B cell (primary cell): ENCODE data around the gene OR10AD1. TPM values are rescaled to one million over a fixed set of nuclear protein-coding genes. Genes with fewer than 3 reads are reported as not detected.
"Not testable (repeated sequence)": the region's sequence is repeated elsewhere in the genome, so short reads cannot be mapped to it uniquely, and the experiment has no call there.

Experiments used
- ATAC-seq: fragments of 200-7000 bp; cut with Tn5 transposase; one replicate; pipeline ENCODE4 v1.10.0; 2021; ENCODE audit warnings: low read depth, mild to moderate bottlenecking, moderate number of reproducible peaks, moderate library complexity
- CTCF ChIA-PET: fragments of 350-600 bp; sonication (Branson Sonifier 250); formaldehyde crosslinking; loops from one replicate; lab custom pipeline; 2021; ENCODE audit warnings: antibody characterized with exemption, inconsistent platforms; lab: Charles Lee
- POLR2A ChIA-PET: fragments of 350-600 bp; sonication (Branson Sonifier 250); formaldehyde crosslinking; loops from one replicate; lab custom pipeline; 2021; ENCODE audit warnings: antibody characterized with exemption; lab: Charles Lee
- DNase-seq: peaks from one replicate; pipeline ENCODE4 v3.0.0; 2013
- H2AFZ ChIP-seq: 2 replicates; pipeline ENCODE4 v1.6.1; 2012; ENCODE audit warnings: mild to moderate bottlenecking, low read depth, low read length; ENCODE audit not compliant: insufficient read depth, poor library complexity, severe bottlenecking
- H3K27ac ChIP-seq, 2 donors: 1 replicate in 1 of 2; 2 replicates in 1 of 2; pipeline ENCODE4 v1.5.1; 2012 to 2013; ENCODE audit warnings: low read length in 2 of 2, mild to moderate bottlenecking in 2 of 2, moderate library complexity in 1 of 2
- H3K27me3 ChIP-seq, 4 experiments: fragments of 200-600 bp in 1 of 4; sonication (generic) in 1 of 4; replicated peaks in 1 of 4; 1 replicate in 2 of 4; 2 replicates in 2 of 4; pipeline versions ENCODE4 v1.6.1 to v1.7.0; 2013 to 2016; ENCODE audit warnings: low read length in 3 of 4, mild to moderate bottlenecking in 2 of 4, mixed read lengths in 1 of 4, moderate library complexity in 1 of 4; ENCODE audit not compliant: insufficient read depth in 4 of 4, control insufficient read depth in 3 of 4; ENCODE audit errors: control extremely low read depth in 1 of 4
- H3K36me3 ChIP-seq, 2 experiments: replicated peaks in 1 of 2; 1 replicate in 1 of 2; 2 replicates in 1 of 2; pipeline versions ENCODE4 v1.6.1 to v1.7.1; 2013; ENCODE audit warnings: low read length in 1 of 2; ENCODE audit not compliant: insufficient read depth in 2 of 2, control insufficient read depth in 1 of 2; ENCODE audit errors: control extremely low read depth in 1 of 2, extremely low read depth in 1 of 2
- H3K4me1 ChIP-seq, 2 donors: fragments of 200-600 bp in 1 of 2; sonication (generic) in 1 of 2; 1 replicate in 1 of 2; 2 replicates in 1 of 2; pipeline versions ENCODE4 v1.5.1 to v1.6.1; 2013 to 2017; ENCODE audit warnings: low read length in 2 of 2; ENCODE audit not compliant: control insufficient read depth in 2 of 2, insufficient read depth in 2 of 2
- H3K4me2 ChIP-seq: replicated peaks from 2 replicates; pipeline ENCODE3; 2012; ENCODE audit warnings: mild to moderate bottlenecking, low read depth, low read length; ENCODE audit not compliant: poor library complexity, severe bottlenecking
- H3K4me3 ChIP-seq, 5 experiments: fragments of 200-600 bp in 1 of 5; sonication (generic) in 1 of 5; 1 replicate in 3 of 5; 2 replicates in 2 of 5; pipeline versions ENCODE4 v1.5.1 to v1.7.0; 2011 to 2016; ENCODE audit warnings: low read length in 4 of 5, mild to moderate bottlenecking in 4 of 5, low read depth in 2 of 5, control low read depth in 1 of 5, moderate library complexity in 1 of 5; ENCODE audit not compliant: insufficient read depth in 1 of 5; ENCODE audit errors: control extremely low read depth in 1 of 5, extremely low read depth in 1 of 5
- H3K79me2 ChIP-seq: fragments of 200-600 bp; sonication (generic); one replicate; pipeline ENCODE4 v1.6.0; 2016; ENCODE audit warnings: low read length; ENCODE audit not compliant: control insufficient read depth, insufficient read depth
- H3K9ac ChIP-seq: fragments of 200-600 bp; sonication (generic); 2 replicates; pipeline ENCODE4 v1.6.1; 2017; ENCODE audit warnings: mild to moderate bottlenecking, low read length, moderate library complexity
- H3K9me3 ChIP-seq, 3 donors: one replicate each; pipeline versions ENCODE4 v1.6.1 to v1.7.1; 2013; ENCODE audit warnings: low read length in 2 of 3; ENCODE audit not compliant: control insufficient read depth in 2 of 3, insufficient read depth in 1 of 3; ENCODE audit errors: control extremely low read depth in 1 of 3
- H4K20me1 ChIP-seq: 2 replicates; pipeline ENCODE4 v1.6.0; 2012; ENCODE audit warnings: mild to moderate bottlenecking, low read length; ENCODE audit not compliant: insufficient read depth, control insufficient read depth, poor library complexity, severe bottlenecking
- H3K27ac Mint-ChIP-seq: one replicate; pipeline ENCODE4 v1.8.0; 2021; ENCODE audit warnings: mixed read lengths
- H3K27me3 Mint-ChIP-seq: one replicate; pipeline ENCODE4 v1.8.0; 2021; ENCODE audit warnings: mixed read lengths
- H3K4me1 Mint-ChIP-seq: one replicate; pipeline ENCODE4 v1.8.0; 2021; ENCODE audit warnings: mixed read lengths
- H3K4me3 Mint-ChIP-seq: one replicate; pipeline ENCODE4 v1.8.0; 2021; ENCODE audit warnings: mixed read lengths
- H3K9me3 Mint-ChIP-seq: one replicate; pipeline ENCODE4 v1.8.0; 2022; ENCODE audit warnings: mixed read lengths; ENCODE audit not compliant: insufficient read depth
- CTCF ChIP-seq: fragments of 200-600 bp; IDR thresholded peaks from one replicate; pipeline ENCODE4 v1.8.0; 2022; ENCODE audit warnings: antibody characterized with exemption, mild to moderate bottlenecking
- EZH2 ChIP-seq: IDR thresholded peaks from 2 replicates; pipeline ENCODE4 v1.6.1; 2012; ENCODE audit warnings: borderline replicate concordance, low read depth, mild to moderate bottlenecking, moderate library complexity, low read length; ENCODE audit not compliant: insufficient read depth, poor library complexity, severe bottlenecking
- WGBS: methylation state at CpG from one replicate; pipeline ENCODE4 v1.1.5; 2013; ENCODE audit warnings: missing lambda C conversion rate; ENCODE audit not compliant: insufficient coverage; 5-methylcytosine and 5-hydroxymethylcytosine counted together
- intact Hi-C: fragments of 100-400 bp; cut with micrococcal nuclease; formaldehyde crosslinking; loops from one replicate; pipeline ENCODE4 v1.10.0; 2022
- polyA plus RNA-seq: library from polyadenylated mRNA; depleted of rRNA; stranded (reverse); fragments of >200 nt; gene quantifications from 2 replicates; pipeline ENCODE4 v1.2.3, GENCODE V29; 2012
- total RNA-seq, 2 donors: library from RNA; stranded (reverse); fragments of 120-200 nt in 1 of 2; gene quantifications; 1 replicate in 1 of 2; 2 replicates in 1 of 2; pipeline versions ENCODE4 v1.2.3 to v1.2.4, GENCODE V29; 2013 to 2022

Gene OR10AD1
- total and polyA plus RNA-seq, 2 donors (not counting 1 experiment from before 2014, with no cell fraction given) = not detected

DNA sequence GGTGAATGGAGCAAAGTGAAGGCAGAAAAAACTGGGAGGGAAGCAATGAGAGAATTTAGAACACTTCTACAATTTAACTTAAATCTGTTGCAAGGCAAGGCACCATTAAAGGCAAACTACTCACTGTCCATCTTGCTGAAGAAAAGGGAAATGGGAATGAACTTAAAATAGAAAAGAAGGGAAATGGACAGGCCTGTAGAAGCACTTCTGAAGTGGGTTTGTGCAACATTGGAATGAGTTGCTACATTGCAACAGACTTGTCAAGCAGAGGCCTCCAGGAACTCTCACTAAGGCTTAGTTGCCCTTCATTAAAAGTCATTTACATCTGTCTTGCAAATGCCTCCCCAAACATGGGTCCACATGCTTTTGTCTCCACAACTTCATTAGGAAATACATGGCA lies 13.7 kb upstream of the OR10AD1 start:
- Histone ChIP-seq H3K36me3 (no peaks in the 10 kb centered on the region), H3K4me1 (peaks cover 8 to 10% of the 10 kb centered on the region in 2 donors), H3K9ac (no peak overlapping the region), H3K27ac (no peak overlapping the region), H3K9me3 (no peaks in the 10 kb centered on the region), H3K4me3 (no peak overlapping the region), H4K20me1 (no peaks in the 10 kb centered on the region), H3K27me3 (peaks cover 0 to 3% (median 0%) of the 10 kb centered on the region in 4 experiments), H3K4me2 (no peak overlapping the region), H3K79me2 (no peaks in the 10 kb centered on the region), H2AFZ (no peak overlapping the region)
- Mint-ChIP-seq H3K9me3 (no peaks in the 10 kb centered on the region), H3K27me3 (peaks cover 22% of the 10 kb centered on the region), H3K4me3 (no peak overlapping the region), H3K4me1 (peaks cover 9% of the 10 kb centered on the region), H3K27ac (no peak overlapping the region)
- intact Hi-C loops = no loop called here
- ATAC-seq (no peak), DNase-seq (no peak)
- ChIA-PET CTCF (interaction anchor here (1.0 kb wide), 1 partner anchor 19 kb away, joined by 3 read pairs; no protein-coding TSS in a partner anchor), POLR2A (no interaction called here)
- TF ChIP-seq CTCF = no peak
- TF ChIP-seq EZH2 = no peak

GRCh38 chr12:48209495-48209894 lies 6.4 kb upstream of the OR10AD1 start:
- H3K36me3 ChIP-seq, H3K27ac ChIP-seq, CTCF ChIA-PET, ATAC-seq, H3K4me3 Mint-ChIP-seq, H3K79me2 ChIP-seq, H3K9ac ChIP-seq, H3K4me1 ChIP-seq, H3K4me3 ChIP-seq, H3K27me3 Mint-ChIP-seq, POLR2A ChIA-PET, H3K4me1 Mint-ChIP-seq, H3K9me3 Mint-ChIP-seq, H3K27me3 ChIP-seq, intact Hi-C loops, H2AFZ ChIP-seq, H3K4me2 ChIP-seq, H4K20me1 ChIP-seq, DNase-seq, H3K27ac Mint-ChIP-seq: not testable (repeated sequence)
- no CpG with 5 or more reads among the region's 2 CpGs for WGBS
- peaks cover 8 to 22% (median 12%) of the 10 kb centered on the region in 3 donors for H3K9me3 ChIP-seq
